GM19351 (cell line): ENCODE results near the gene MRPL58.
"Not testable (repeated sequence)": the region's sequence is repeated elsewhere in the genome, so short reads cannot be mapped to it uniquely, and the experiment has no call there.

Experiments
- ATAC-seq: cut with Tn5 transposase; IDR thresholded peaks from one replicate; pipeline ENCODE4 v1.9.1; 2021; ENCODE audit warnings: mild to moderate bottlenecking, moderate library complexity; ENCODE audit not compliant: unreplicated experiment

Gene MRPL58

GRCh38 chr17:75012096-75012345 lies 449 bp upstream of the MRPL58 start:
- ATAC-seq = no peak

GRCh38 chr17:75013092-75013559 lies 656 bp downstream of the MRPL58 start:
- ATAC-seq = no peak

- no peak for ATAC-seq
Measured at GRCh38 chr17:75019146-75019545, 6.7 kb downstream of the MRPL58 start.

GRCh38 chr17:75019710-75020109 lies 7.2 kb downstream of the MRPL58 start:
- no peak for ATAC-seq

- ATAC-seq = no peak
Measured at GRCh38 chr17:75020331-75021110, 8.1 kb downstream of the MRPL58 start.

- ATAC-seq = no peak
Measured at GRCh38 chr17:75024686-75025397, 12.4 kb downstream of the MRPL58 start.

- ATAC-seq = not testable (repeated sequence)
Measured at GRCh38 chr17:75025398-75025734, 12.9 kb downstream of the MRPL58 start.

GRCh38 chr17:75026650-75027049 lies 14.2 kb downstream of the MRPL58 start:
- ATAC-seq = not testable (repeated sequence)

GRCh38 chr17:75030161-75030560 lies 17.7 kb downstream of the MRPL58 start:
- no peak for ATAC-seq

GRCh38 chr17:75031972-75032719 lies 19.7 kb downstream of the MRPL58 start:
- ATAC-seq = no peak

- no peak for ATAC-seq
Measured at GRCh38 chr17:75032720-75033280, 20.3 kb downstream of the MRPL58 start.

GRCh38 chr17:75033346-75034235 lies 21.1 kb downstream of the MRPL58 start:
- peak; percentile 36 for ATAC-seq

GRCh38 chr17:75034236-75034908 lies 21.9 kb downstream of the MRPL58 start:
- peak; percentile 64 for ATAC-seq

- no peak for ATAC-seq
Measured at GRCh38 chr17:75036643-75037268, 24.3 kb downstream of the MRPL58 start.

GRCh38 chr17:75039238-75039637 lies 26.8 kb downstream of the MRPL58 start:
- ATAC-seq = no peak

GRCh38 chr17:75041656-75042280 lies 29.3 kb downstream of the MRPL58 start:
- no peak for ATAC-seq

- not testable (repeated sequence) for ATAC-seq
Measured at GRCh38 chr17:75043789-75044188, 31.3 kb downstream of the MRPL58 start.

- no peak for ATAC-seq
Measured at GRCh38 chr17:75044716-75045115, 32.2 kb downstream of the MRPL58 start.

GRCh38 chr17:75045946-75046406 lies 33.5 kb downstream of the MRPL58 start:
- ATAC-seq = not testable (repeated sequence)
